Measurements from ENCODE around the gene PRDM16. TPM values are rescaled to one million over a fixed set of nuclear protein-coding genes. Genes with fewer than 3 reads are reported as not detected.

PRDM16 gene
- total and polyA plus RNA-seq, 2 of the 8 experiments (the other 6 are each of a cell fraction or from before 2014, with no cell fraction given): 0.39 to 0.43 TPM

DNA sequence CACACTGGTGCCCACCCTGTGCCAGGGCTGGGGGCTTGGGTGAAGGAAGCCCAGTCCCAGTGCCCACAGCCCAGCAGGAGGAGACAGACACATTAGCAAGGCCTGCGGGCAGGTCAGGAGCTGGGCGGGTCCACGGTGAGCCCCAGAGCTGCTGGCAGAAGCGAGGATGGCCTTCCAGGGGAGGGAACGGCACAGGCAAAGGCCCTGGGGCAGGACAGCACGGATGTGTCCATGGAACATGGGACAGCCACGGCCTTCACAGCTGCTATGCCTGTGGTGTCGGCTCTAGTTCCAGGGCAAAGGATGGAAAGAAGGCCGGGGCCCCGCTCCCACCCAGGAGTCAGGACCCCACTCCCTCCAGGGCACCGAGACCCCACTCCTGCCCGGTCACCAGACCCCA is 220.5 kb downstream of the PRDM16 start:
- Histone ChIP-seq H4K5ac (ENCODE audit: insufficient read length, low read depth, low read length) (no peak overlapping the region), H2BK12ac (ENCODE audit: low read depth, low read length) (no peak overlapping the region), H2AK5ac (ENCODE audit: low read depth, low read length) (no peak overlapping the region), H2AFZ (ENCODE audit: low read length) (no peak overlapping the region), H3K4me2 (ENCODE audit: insufficient read depth in 1 of 2, low read depth in 2 of 2, low read length in 2 of 2) (no peak overlapping the region), H3K36me3 (ENCODE audit: control insufficient read depth in 2 of 4, insufficient read depth in 4 of 4, low read length in 3 of 4) (no peaks in the 10 kb centered on the region), H3K4me3 (ENCODE audit: extremely low read depth in 1 of 4, insufficient read depth in 2 of 4, low read depth in 3 of 4, low read length in 4 of 4) (no peak overlapping the region), H2BK15ac (ENCODE audit: low read length) (no peak overlapping the region), H4K91ac (replicated peaks; ENCODE audit: insufficient read length, low read length) (no peak overlapping the region), H4K20me1 (replicated peaks in 1 of 2; ENCODE audit: control insufficient read depth in 1 of 2, insufficient read depth in 2 of 2, low read length in 2 of 2) (no peaks in the 10 kb centered on the region), H3K79me1 (ENCODE audit: low read depth, low read length) (no peaks in the 10 kb centered on the region), H3K27me3 (replicated peaks in 1 of 4; ENCODE audit: control insufficient read depth in 3 of 4, extremely low read depth in 1 of 4, insufficient read depth in 3 of 4, low read length in 3 of 4) (0 out of 7 replicates have a peak, but pooled peaks cover 0 to 3% (median 1%) of the 10 kb centered on the region in 4 experiments), H3K23ac (ENCODE audit: insufficient read length) (no peak overlapping the region), H2BK5ac (ENCODE audit: low read depth, low read length) (no peak overlapping the region), H4K8ac (ENCODE audit: extremely low read depth, insufficient read depth, low read length) (no peak overlapping the region; the same call in 1 of the 2 replicates), H3K56ac (replicated peaks; ENCODE audit: insufficient read length, low read depth, low read length) (no peak overlapping the region), H3K4me1 (replicated peaks in 1 of 4; ENCODE audit: control insufficient read depth in 3 of 4, insufficient read depth in 4 of 4, low read length in 3 of 4) (peaks cover 0 to 13% (median 5%) of the 10 kb centered on the region in 4 experiments; a peak in 5 of 7 replicates), H2BK20ac (ENCODE audit: low read length) (no peak overlapping the region), H3K14ac (ENCODE audit: insufficient read length) (no peak overlapping the region), H2BK120ac (replicated peaks; ENCODE audit: low read depth, low read length) (no peak overlapping the region), H3K79me2 (ENCODE audit: control insufficient read depth in 1 of 2, insufficient read depth in 2 of 2, low read length in 2 of 2) (no peaks in the 10 kb centered on the region), H3K9ac (replicated peaks in 1 of 4; ENCODE audit: extremely low read depth in 1 of 4, low read depth in 3 of 4, low read length in 3 of 4) (no peak overlapping the region), H3K23me2 (ENCODE audit: low read depth, low read length) (no peaks in the 10 kb centered on the region), H3K4ac (replicated peaks; ENCODE audit: insufficient read length, low read depth, low read length) (no peak overlapping the region), H3K18ac (ENCODE audit: extremely low read depth, low read length) (no peak overlapping the region), H3K9me3 (ENCODE audit: insufficient read depth in 2 of 2, low read depth in 1 of 2, low read length in 1 of 2) (no peaks in the 10 kb centered on the region), H3K27ac (ENCODE audit: low read depth, low read length) (no peak overlapping the region; the same call in 1 of the 2 replicates)
- ChIA-PET POLR2A (ENCODE audit: partially characterized antibody) (no interaction called here), CTCF (ENCODE audit: partially characterized antibody) (interaction anchor here (2.0 kb wide), 1 partner anchor 10 kb away, joined by 5 read pairs; no protein-coding TSS in a partner anchor)
- FAIRE-seq: no peak
- DNase-seq (ENCODE audit: low read depth in 1 of 2, low spot score in 2 of 2): no peak
- TF ChIP-seq TBP (IDR thresholded peaks at IDR 0.05; ENCODE audit: low read depth, low read length) (no peak), RNF2 (IDR thresholded peaks at IDR 0.05; ENCODE audit: borderline replicate concordance, low read depth, low read length, missing control alignments, poor library complexity, severe bottlenecking) (no peak), GABPA (IDR thresholded peaks at IDR 0.05; ENCODE audit: borderline replicate concordance, insufficient read depth, low read length) (no peak), ZNF274 (IDR thresholded peaks at IDR 0.05; ENCODE audit: borderline replicate concordance, extremely low read depth, low read length) (no peak), EGR1 (IDR thresholded peaks at IDR 0.05; ENCODE audit: borderline replicate concordance, low read depth, low read length) (no peak), KDM4A (IDR thresholded peaks at IDR 0.05; ENCODE audit: low read depth, low read length, severe bottlenecking) (no peak), NRF1 (IDR thresholded peaks at IDR 0.05; ENCODE audit: low read depth, low read length) (no peak), GTF2F1 (IDR thresholded peaks at IDR 0.05; ENCODE audit: borderline replicate concordance, low read depth, low read length) (no peak)
- TF ChIP-seq, protein P1, sequence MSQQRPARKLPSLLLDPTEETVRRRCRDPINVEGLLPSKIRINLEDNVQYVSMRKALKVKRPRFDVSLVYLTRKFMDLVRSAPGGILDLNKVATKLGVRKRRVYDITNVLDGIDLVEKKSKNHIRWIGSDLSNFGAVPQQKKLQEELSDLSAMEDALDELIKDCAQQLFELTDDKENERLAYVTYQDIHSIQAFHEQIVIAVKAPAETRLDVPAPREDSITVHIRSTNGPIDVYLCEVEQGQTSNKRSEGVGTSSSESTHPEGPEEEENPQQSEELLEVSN (IDR thresholded peaks at IDR 0.05): no peak
- TF ChIP-seq, protein P2, sequence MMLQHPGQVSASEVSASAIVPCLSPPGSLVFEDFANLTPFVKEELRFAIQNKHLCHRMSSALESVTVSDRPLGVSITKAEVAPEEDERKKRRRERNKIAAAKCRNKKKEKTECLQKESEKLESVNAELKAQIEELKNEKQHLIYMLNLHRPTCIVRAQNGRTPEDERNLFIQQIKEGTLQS (IDR thresholded peaks at IDR 0.05; ENCODE audit: insufficient read depth, low read depth, low read length): no peak
- WGBS, 2 experiments (ENCODE audit: extremely low coverage in 1 of 2, insufficient coverage in 1 of 2, insufficient read length in 1 of 2, insufficient replicate concordance in 2 of 2, low coverage in 1 of 2, low lambda C conversion rate in 2 of 2, missing lambda C conversion rate in 1 of 2): 98% methylated on average over 8 of the region's 12 CpGs; no CpG with 5 or more reads in 1 of the 2 experiments

Data from H1 (cell line).